Astrocyte (in vitro differentiated cells and primary cell): ENCODE measurements around the gene PSMA2. TPM values are rescaled to one million over a fixed set of nuclear protein-coding genes. Genes with fewer than 3 reads are reported as not detected.
A peak's percentile ranks its signal among the peaks of the same experiment; 100 is the strongest.

Source experiments
- DNase-seq: peaks from one replicate; pipeline ENCODE4 v3.0.0-alpha.2; 2010; ENCODE audit warnings: low read depth
- FAIRE-seq: peaks from 2 replicates; lab custom pipeline; 2011; peaks lifted over from hg19 to GRCh38; lab: Jason Lieb, UNC
- H2AFZ ChIP-seq: 2 replicates; pipeline ENCODE4 v1.6.0; 2012; ENCODE audit warnings: low read depth, low read length, inconsistent platforms
- H3K27ac ChIP-seq: 2 replicates; pipeline ENCODE4 v1.5.1; 2011; ENCODE audit warnings: low read depth, low read length, inconsistent platforms
- H3K27me3 ChIP-seq: 2 replicates; pipeline ENCODE4 v1.6.0; 2011; ENCODE audit warnings: low read length, inconsistent platforms; ENCODE audit not compliant: insufficient read depth
- H3K36me3 ChIP-seq: 2 replicates; pipeline ENCODE4 v1.5.1; 2011; ENCODE audit warnings: low read length, inconsistent platforms; ENCODE audit not compliant: insufficient read depth
- H3K4me1 ChIP-seq: 2 replicates; pipeline ENCODE4 v1.5.1; 2011; ENCODE audit warnings: low read length, inconsistent platforms; ENCODE audit not compliant: insufficient read depth
- H3K4me2 ChIP-seq: 2 replicates; pipeline ENCODE4 v1.6.0; 2012; ENCODE audit warnings: low read length, inconsistent platforms
- H3K4me3 ChIP-seq: 2 replicates; pipeline ENCODE4 v1.5.1; 2011; ENCODE audit warnings: low read depth, mild to moderate bottlenecking, low read length, inconsistent platforms; ENCODE audit not compliant: insufficient read depth
- H3K79me2 ChIP-seq: 2 replicates; pipeline ENCODE4 v1.6.0; 2012; ENCODE audit warnings: mild to moderate bottlenecking, low read length, inconsistent platforms; ENCODE audit not compliant: insufficient read depth
- H3K9ac ChIP-seq: 2 replicates; pipeline ENCODE4 v1.6.0; 2012; ENCODE audit warnings: mild to moderate bottlenecking, low read length, inconsistent platforms
- H3K9me3 ChIP-seq: 2 replicates; pipeline ENCODE4 v1.5.1; 2012; ENCODE audit warnings: low read depth, mild to moderate bottlenecking, low read length, inconsistent platforms; ENCODE audit not compliant: insufficient read depth
- H4K20me1 ChIP-seq: 2 replicates; pipeline ENCODE4 v1.6.0; 2012; ENCODE audit warnings: low read length, inconsistent platforms; ENCODE audit not compliant: insufficient read depth
- H3K27ac Mint-ChIP-seq: one replicate; pipeline ENCODE4 v1.8.0; 2021; ENCODE audit warnings: mild to moderate bottlenecking, mixed read lengths; ENCODE audit not compliant: unreplicated experiment
- H3K27me3 Mint-ChIP-seq: one replicate; pipeline ENCODE4 v1.8.0; 2021; ENCODE audit warnings: low read depth, mixed read lengths; ENCODE audit not compliant: unreplicated experiment
- H3K36me3 Mint-ChIP-seq: one replicate; pipeline ENCODE4 v1.8.0; 2021; ENCODE audit warnings: low read depth, mixed read lengths; ENCODE audit not compliant: unreplicated experiment
- H3K4me1 Mint-ChIP-seq: one replicate; pipeline ENCODE4 v1.8.0; 2021; ENCODE audit warnings: low read depth, mixed read lengths; ENCODE audit not compliant: unreplicated experiment
- H3K4me3 Mint-ChIP-seq: one replicate; pipeline ENCODE4 v1.8.0; 2021; ENCODE audit warnings: mild to moderate bottlenecking, moderate library complexity, mixed read lengths; ENCODE audit not compliant: unreplicated experiment
- H3K9me3 Mint-ChIP-seq: one replicate; pipeline ENCODE4 v1.8.0; 2021; ENCODE audit warnings: mild to moderate bottlenecking, mixed read lengths; ENCODE audit not compliant: unreplicated experiment
- CTCF ChIP-seq: IDR thresholded peaks from 2 replicates; pipeline ENCODE4 v1.5.1; 2011; ENCODE audit warnings: low read depth, mild to moderate bottlenecking, inconsistent platforms, low read length, moderate library complexity; ENCODE audit not compliant: insufficient read depth
- EZH2 ChIP-seq: IDR thresholded peaks from 2 replicates; pipeline ENCODE4 v1.6.1; 2012; ENCODE audit warnings: mild to moderate bottlenecking, low read length, inconsistent platforms; ENCODE audit not compliant: insufficient read depth
- total RNA-seq: library from RNA; stranded (reverse); gene quantifications from 2 replicates; pipeline ENCODE4 v1.2.1, GENCODE V29; 2021

Gene PSMA2
- total RNA-seq, 1 donor from 2014 or later: 119 TPM

- H3K9me3 ChIP-seq: no peaks in the 10 kb centered on the region
- Mint-ChIP-seq H3K36me3 (peaks cover 14% of the 10 kb centered on the region), H3K27me3 (no peaks in the 10 kb centered on the region), H3K4me1 (peaks cover 34% of the 10 kb centered on the region), H3K9me3 (no peaks in the 10 kb centered on the region), H3K27ac (no peak overlapping the region), H3K4me3 (no peak overlapping the region)
- FAIRE-seq (no peak), DNase-seq (no peak)
- TF ChIP-seq CTCF: no peak
- TF ChIP-seq EZH2: no peak
- peak overlapping the region; percentile 8 for H3K27ac ChIP-seq
- no peaks in the 10 kb centered on the region for H3K27me3 ChIP-seq
- no peak overlapping the region for H3K4me3 ChIP-seq
- no peak overlapping the region for H2AFZ ChIP-seq
- H4K20me1 ChIP-seq: no peaks in the 10 kb centered on the region
- peaks cover 19% of the 10 kb centered on the region for H3K36me3 ChIP-seq
- peaks cover 9% of the 10 kb centered on the region for H3K79me2 ChIP-seq
- H3K9ac ChIP-seq: no peak overlapping the region
- no peak overlapping the region for H3K4me2 ChIP-seq
- peaks cover 11% of the 10 kb centered on the region for H3K4me1 ChIP-seq
Measured at GRCh38 chr7:42914009-42914408, 18.0 kb downstream of the PSMA2 start.

GRCh38 chr7:42913591-42913990 is 18.4 kb downstream of the PSMA2 start:
- peaks cover 34% of the 10 kb centered on the region for H3K4me1 Mint-ChIP-seq
- H3K4me3 ChIP-seq: no peak overlapping the region
- H3K9me3 ChIP-seq: no peaks in the 10 kb centered on the region
- H3K4me2 ChIP-seq: no peak overlapping the region
- H3K36me3 Mint-ChIP-seq: peaks cover 12% of the 10 kb centered on the region
- H3K27ac Mint-ChIP-seq: no peak overlapping the region
- H3K27me3 Mint-ChIP-seq: no peaks in the 10 kb centered on the region
- H2AFZ ChIP-seq: no peak overlapping the region
- H3K27ac ChIP-seq: peak overlapping the region; percentile 8
- no peak for TF ChIP-seq EZH2
- TF ChIP-seq CTCF: no peak
- H3K4me1 ChIP-seq: peaks cover 11% of the 10 kb centered on the region
- no peaks in the 10 kb centered on the region for H4K20me1 ChIP-seq
- peaks cover 9% of the 10 kb centered on the region for H3K79me2 ChIP-seq
- no peaks in the 10 kb centered on the region for H3K27me3 ChIP-seq
- no peak overlapping the region for H3K4me3 Mint-ChIP-seq
- DNase-seq: peak; percentile 90
- H3K9ac ChIP-seq: no peak overlapping the region
- no peak for FAIRE-seq
- H3K36me3 ChIP-seq: peaks cover 19% of the 10 kb centered on the region
- H3K9me3 Mint-ChIP-seq: no peaks in the 10 kb centered on the region

- H3K79me2 ChIP-seq: peaks cover 9% of the 10 kb centered on the region
- H3K4me1 ChIP-seq: peaks cover 11% of the 10 kb centered on the region
- no peaks in the 10 kb centered on the region for H4K20me1 ChIP-seq
- TF ChIP-seq CTCF (no peak), EZH2 (no peak)
- peak within 1 kb of the TSS; percentile 60 for H3K27ac ChIP-seq
- peak within 1 kb of the TSS; percentile 80 for H3K4me3 ChIP-seq
- H2AFZ ChIP-seq: peak within 1 kb of the TSS; percentile 72
- H3K27ac Mint-ChIP-seq: peak within 1 kb of the TSS; percentile 81
- H3K27me3 ChIP-seq: no peaks in the 10 kb centered on the region
- H3K4me1 Mint-ChIP-seq: peaks cover 44% of the 10 kb centered on the region
- FAIRE-seq: no peak
- peak within 1 kb of the TSS; percentile 87 for H3K4me2 ChIP-seq
- peaks cover 9% of the 10 kb centered on the region for H3K36me3 Mint-ChIP-seq
- H3K9ac ChIP-seq: peak within 1 kb of the TSS; percentile 86
- DNase-seq: peak; percentile 83
- peaks cover 14% of the 10 kb centered on the region for H3K36me3 ChIP-seq
- H3K4me3 Mint-ChIP-seq: peak within 1 kb of the TSS; percentile 99
- H3K9me3 Mint-ChIP-seq: no peaks in the 10 kb centered on the region
- H3K27me3 Mint-ChIP-seq: no peaks in the 10 kb centered on the region
- no peaks in the 10 kb centered on the region for H3K9me3 ChIP-seq
Measured at GRCh38 chr7:42911454-42912447, 20.2 kb downstream of the PSMA2 start, which contains the start of gene C7orf25. TSS of gene C7orf25 (minus strand) at chr7:42912070. CDS start at chr7:42910900, 1,170 bp downstream.
